Measurements from ENCODE around the gene TCFL5. TPM values are rescaled to one million over a fixed set of nuclear protein-coding genes. Genes with fewer than 3 reads are reported as not detected.

The TCFL5 gene
- total and polyA plus RNA-seq, 10 of the 15 experiments (the other 5 are each of a cell fraction or from before 2014, with no cell fraction given), result 0.48 to 8.1 (median 3.8) TPM

GRCh38 chr20:62838128-62838891 lies 23.3 kb downstream of the TCFL5 start:
- TF ChIP-seq NR2F1 (conservative IDR thresholded peaks at IDR 0.05) (peak; percentile 75; the same call in 1 of the 2 replicates), BHLHE40 (IDR thresholded peaks at IDR 0.05; ENCODE audit: borderline replicate concordance in 1 of 2, low read depth in 2 of 2, low read length in 1 of 2) (peak in 1 of 2 experiments; percentile 31; a peak in 1 of 4 replicates), DPF2 (IDR thresholded peaks at IDR 0.05) (peak; percentile 48; the same call in 1 of the 2 replicates), ESRRA (IDR thresholded peaks at IDR 0.05; ENCODE audit: low read length) (no peak), RAD51 (IDR thresholded peaks at IDR 0.05) (0 out of 2 replicates have a peak, but pooled peaks have one; percentile 26), EP300 (IDR thresholded peaks at IDR 0.05; ENCODE audit: borderline replicate concordance in 1 of 2, control insufficient read depth in 1 of 2, low read depth in 2 of 2, low read length in 2 of 2) (0 out of 4 replicates have a peak, but pooled peaks of 1 of the 2 experiments have one; percentile 24), SP1 (IDR thresholded peaks at IDR 0.05; ENCODE audit: low read depth, low read length) (peak; percentile 15), ZBTB11 (CRISPR knock-in tag; IDR thresholded peaks at IDR 0.05) (no peak)
- TF ChIP-seq, protein P1, sequence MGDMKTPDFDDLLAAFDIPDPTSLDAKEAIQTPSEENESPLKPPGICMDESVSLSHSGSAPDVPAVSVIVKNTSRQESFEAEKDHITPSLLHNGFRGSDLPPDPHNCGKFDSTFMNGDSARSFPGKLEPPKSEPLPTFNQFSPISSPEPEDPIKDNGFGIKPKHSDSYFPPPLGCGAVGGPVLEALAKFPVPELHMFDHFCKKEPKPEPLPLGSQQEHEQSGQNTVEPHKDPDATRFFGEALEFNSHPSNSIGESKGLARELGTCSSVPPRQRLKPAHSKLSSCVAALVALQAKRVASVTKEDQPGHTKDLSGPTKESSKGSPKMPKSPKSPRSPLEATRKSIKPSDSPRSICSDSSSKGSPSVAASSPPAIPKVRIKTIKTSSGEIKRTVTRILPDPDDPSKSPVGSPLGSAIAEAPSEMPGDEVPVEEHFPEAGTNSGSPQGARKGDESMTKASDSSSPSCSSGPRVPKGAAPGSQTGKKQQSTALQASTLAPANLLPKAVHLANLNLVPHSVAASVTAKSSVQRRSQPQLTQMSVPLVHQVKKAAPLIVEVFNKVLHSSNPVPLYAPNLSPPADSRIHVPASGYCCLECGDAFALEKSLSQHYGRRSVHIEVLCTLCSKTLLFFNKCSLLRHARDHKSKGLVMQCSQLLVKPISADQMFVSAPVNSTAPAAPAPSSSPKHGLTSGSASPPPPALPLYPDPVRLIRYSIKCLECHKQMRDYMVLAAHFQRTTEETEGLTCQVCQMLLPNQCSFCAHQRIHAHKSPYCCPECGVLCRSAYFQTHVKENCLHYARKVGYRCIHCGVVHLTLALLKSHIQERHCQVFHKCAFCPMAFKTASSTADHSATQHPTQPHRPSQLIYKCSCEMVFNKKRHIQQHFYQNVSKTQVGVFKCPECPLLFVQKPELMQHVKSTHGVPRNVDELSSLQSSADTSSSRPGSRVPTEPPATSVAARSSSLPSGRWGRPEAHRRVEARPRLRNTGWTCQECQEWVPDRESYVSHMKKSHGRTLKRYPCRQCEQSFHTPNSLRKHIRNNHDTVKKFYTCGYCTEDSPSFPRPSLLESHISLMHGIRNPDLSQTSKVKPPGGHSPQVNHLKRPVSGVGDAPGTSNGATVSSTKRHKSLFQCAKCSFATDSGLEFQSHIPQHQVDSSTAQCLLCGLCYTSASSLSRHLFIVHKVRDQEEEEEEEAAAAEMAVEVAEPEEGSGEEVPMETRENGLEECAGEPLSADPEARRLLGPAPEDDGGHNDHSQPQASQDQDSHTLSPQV (IDR thresholded peaks at IDR 0.05), result 0 out of 2 replicates have a peak, but pooled peaks have one; percentile 45
- TF ChIP-seq, protein P2, sequence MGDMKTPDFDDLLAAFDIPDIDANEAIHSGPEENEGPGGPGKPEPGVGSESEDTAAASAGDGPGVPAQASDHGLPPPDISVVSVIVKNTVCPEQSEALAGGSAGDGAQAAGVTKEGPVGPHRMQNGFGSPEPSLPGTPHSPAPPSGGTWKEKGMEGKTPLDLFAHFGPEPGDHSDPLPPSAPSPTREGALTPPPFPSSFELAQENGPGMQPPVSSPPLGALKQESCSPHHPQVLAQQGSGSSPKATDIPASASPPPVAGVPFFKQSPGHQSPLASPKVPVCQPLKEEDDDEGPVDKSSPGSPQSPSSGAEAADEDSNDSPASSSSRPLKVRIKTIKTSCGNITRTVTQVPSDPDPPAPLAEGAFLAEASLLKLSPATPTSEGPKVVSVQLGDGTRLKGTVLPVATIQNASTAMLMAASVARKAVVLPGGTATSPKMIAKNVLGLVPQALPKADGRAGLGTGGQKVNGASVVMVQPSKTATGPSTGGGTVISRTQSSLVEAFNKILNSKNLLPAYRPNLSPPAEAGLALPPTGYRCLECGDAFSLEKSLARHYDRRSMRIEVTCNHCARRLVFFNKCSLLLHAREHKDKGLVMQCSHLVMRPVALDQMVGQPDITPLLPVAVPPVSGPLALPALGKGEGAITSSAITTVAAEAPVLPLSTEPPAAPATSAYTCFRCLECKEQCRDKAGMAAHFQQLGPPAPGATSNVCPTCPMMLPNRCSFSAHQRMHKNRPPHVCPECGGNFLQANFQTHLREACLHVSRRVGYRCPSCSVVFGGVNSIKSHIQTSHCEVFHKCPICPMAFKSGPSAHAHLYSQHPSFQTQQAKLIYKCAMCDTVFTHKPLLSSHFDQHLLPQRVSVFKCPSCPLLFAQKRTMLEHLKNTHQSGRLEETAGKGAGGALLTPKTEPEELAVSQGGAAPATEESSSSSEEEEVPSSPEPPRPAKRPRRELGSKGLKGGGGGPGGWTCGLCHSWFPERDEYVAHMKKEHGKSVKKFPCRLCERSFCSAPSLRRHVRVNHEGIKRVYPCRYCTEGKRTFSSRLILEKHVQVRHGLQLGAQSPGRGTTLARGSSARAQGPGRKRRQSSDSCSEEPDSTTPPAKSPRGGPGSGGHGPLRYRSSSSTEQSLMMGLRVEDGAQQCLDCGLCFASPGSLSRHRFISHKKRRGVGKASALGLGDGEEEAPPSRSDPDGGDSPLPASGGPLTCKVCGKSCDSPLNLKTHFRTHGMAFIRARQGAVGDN (IDR thresholded peaks at IDR 0.05), result peak; percentile 75
- no peak overlapping the region for H3K9ac ChIP-seq (ENCODE audit: control insufficient read depth, insufficient read depth, low read length)
- ATAC-seq, result peak; percentile 94
- H3K27ac ChIP-seq (ENCODE audit: control insufficient read depth, insufficient read depth), result no peak overlapping the region
- DNase-seq (ENCODE audit: low read depth, low spot score), result no peak
- CTCF ChIA-PET, result interaction anchor here (1.0 kb wide), 1 partner anchor 55 kb away, joined by 3 read pairs; no protein-coding TSS in a partner anchor
- no peak overlapping the region for H3K4me2 ChIP-seq (ENCODE audit: control insufficient read depth, insufficient read depth)
- FAIRE-seq, result no peak
- intact Hi-C loops (cut with micrococcal nuclease; ENCODE audit: unreplicated experiment), result no loop called here
- in situ Hi-C loops (cut with MboI), result no loop called here
- no peak overlapping the region; the same call in 1 of the 2 replicates for H2AFZ ChIP-seq (ENCODE audit: control insufficient read depth, low read depth, low read length)
- no peak overlapping the region for H3K4me3 ChIP-seq
- RAD21 ChIA-PET (ENCODE audit: unreplicated experiment), result no interaction called here
- peaks cover 0 to 3% of the 10 kb centered on the region in 2 experiments; a peak in 2 of 4 replicates for H3K27me3 ChIP-seq (replicated peaks in 1 of 2; ENCODE audit: control insufficient read depth in 2 of 2, insufficient read depth in 2 of 2, low read length in 1 of 2)
- no peaks in the 10 kb centered on the region for H3K79me2 ChIP-seq (ENCODE audit: control insufficient read depth, insufficient read depth, low read length)
- POLR2A ChIA-PET, result interaction anchor here (0.6 kb wide), 1 partner anchor 18 kb away, joined by 6 read pairs; no protein-coding TSS in a partner anchor
- SMC1A ChIA-PET (ENCODE audit: uncharacterized antibody, unreplicated experiment), result no interaction called here
- no peaks in the 10 kb centered on the region for H3K36me3 ChIP-seq (ENCODE audit: control insufficient read depth in 2 of 2, insufficient read depth in 2 of 2, low read length in 1 of 2)
- no peaks in the 10 kb centered on the region for H3K9me3 ChIP-seq (replicated peaks; ENCODE audit: control insufficient read depth, insufficient read depth, low read length)
- no peaks in the 10 kb centered on the region for H4K20me1 ChIP-seq (ENCODE audit: control insufficient read depth, insufficient read depth)
- peaks cover 6% of the 10 kb centered on the region for H3K4me1 ChIP-seq (ENCODE audit: control insufficient read depth, insufficient read depth, low read length)
- no TSS peak for BruUV-seq (replicated peaks)
- WGBS (ENCODE audit: insufficient coverage, insufficient replicate concordance, low lambda C conversion rate, missing lambda C conversion rate), result 52% methylated on average over 27 of the region's 27 CpGs
